HCT116 (cell line): ENCODE measurements around the gene KAT6B. TPM values are rescaled to one million over a fixed set of nuclear protein-coding genes. Genes with fewer than 3 reads are reported as not detected.

Experiments used
- ATAC-seq: fragments of 200-7000 bp; cut with Tn5 transposase; 2 replicates; pipeline ENCODE4 v1.9.1; 2020; ENCODE audit warnings: mild to moderate bottlenecking, moderate library complexity
- BruUV-seq: library from RNA; stranded (reverse); fragments of 400-500 nt; replicated peaks from 2 replicates; lab custom pipeline; 2021; lab: Mats Ljungman, UMichigan
- CTCF ChIA-PET: fragments of 300-600 bp; sonication (Branson Sonifier 250); formaldehyde crosslinking; loops from one replicate; lab custom pipeline; 2021; ENCODE audit warnings: antibody characterized with exemption; lab: Charles Lee
- POLR2A ChIA-PET: fragments of 300-600, 350-600 bp; sonication (Branson Sonifier 250); formaldehyde crosslinking; loops from one replicate; lab custom pipeline; 2021; ENCODE audit warnings: antibody characterized with exemption; lab: Charles Lee
- RAD21 ChIA-PET, 2 experiments: fragments of 300-600 bp; sonication (Branson Sonifier 250); formaldehyde crosslinking; loops; one replicate each; lab custom pipeline; 2023; ENCODE audit warnings: low total read pairs in 2 of 2; ENCODE audit not compliant: uncharacterized antibody in 2 of 2, unreplicated experiment in 2 of 2, low non-redundant PET in 1 of 2; lab: Charles Lee
- DNase-seq: peaks from one replicate; pipeline ENCODE4 v3.0.0-alpha.2; 2010; ENCODE audit warnings: low read depth, low spot score
- H2AFZ ChIP-seq: fragments of 200-600 bp; shearing (Covaris generic), sonication (generic); 2 replicates; pipeline ENCODE4 v1.6.1; 2017; ENCODE audit warnings: low read depth, mixed run types, mixed read lengths, antibody characterized with exemption, low read length; ENCODE audit not compliant: poor library complexity, severe bottlenecking
- H3K27ac ChIP-seq: 2 replicates; pipeline ENCODE4 v1.5.1; 2012; ENCODE audit warnings: low read depth, low read length
- H3K27me3 ChIP-seq: fragments of 200-600 bp; sonication (generic); 2 replicates; pipeline ENCODE4 v1.6.1; 2016; ENCODE audit warnings: mixed run types, low read length, mixed read lengths; ENCODE audit not compliant: insufficient read depth
- H3K36me3 ChIP-seq, 2 experiments: fragments of 200-500 bp in 1 of 2; fragments of 200-600 bp in 1 of 2; sonication (Bioruptor generic) in 1 of 2; sonication (generic) in 1 of 2; 2 replicates each; pipeline versions ENCODE4 v1.5.1 to v1.6.1; 2014 to 2016; ENCODE audit warnings: low read length in 2 of 2, inconsistent platforms in 1 of 2, mixed read lengths in 1 of 2, mixed run types in 1 of 2; ENCODE audit not compliant: insufficient read depth in 2 of 2, control insufficient read depth in 1 of 2
- H3K4me1 ChIP-seq, 2 experiments: fragments of 200-600 bp in 1 of 2; sonication (generic) in 1 of 2; 2 replicates each; pipeline versions ENCODE4 v1.5.1 to v1.6.1; 2012 to 2017; ENCODE audit warnings: low read length in 2 of 2, inconsistent platforms in 1 of 2, mild to moderate bottlenecking in 1 of 2, mixed read lengths in 1 of 2, mixed run types in 1 of 2, moderate library complexity in 1 of 2; ENCODE audit not compliant: insufficient read depth in 2 of 2, control insufficient read depth in 1 of 2
- H3K4me2 ChIP-seq: fragments of 200-600 bp; sonication (generic); 2 replicates; pipeline ENCODE4 v1.6.1; 2017; ENCODE audit warnings: mixed run types, low read length, mixed read lengths
- H3K4me3 ChIP-seq, 2 experiments: fragments of 200-600 bp in 1 of 2; sonication (generic) in 1 of 2; replicated peaks in 1 of 2; 2 replicates each; pipeline ENCODE4 v1.5.1; 2011 to 2016; ENCODE audit warnings: low read length in 2 of 2, control low read depth in 1 of 2, low read depth in 1 of 2, mild to moderate bottlenecking in 1 of 2, mixed read lengths in 1 of 2, mixed run types in 1 of 2
- H3K79me2 ChIP-seq: fragments of 200-600 bp; sonication (generic); 2 replicates; pipeline ENCODE4 v1.6.1; 2017; ENCODE audit warnings: mild to moderate bottlenecking, mixed run types, low read length, moderate library complexity, mixed read lengths; ENCODE audit not compliant: insufficient read depth
- H3K9ac ChIP-seq: fragments of 200-600 bp; sonication (generic); 2 replicates; pipeline ENCODE4 v1.6.1; 2016; ENCODE audit warnings: low read length, mixed read lengths
- H3K9me2 ChIP-seq: fragments of 200-600 bp; sonication (generic), shearing (Covaris generic); 2 replicates; pipeline ENCODE4 v1.6.1; 2017; ENCODE audit warnings: mixed run types, mild to moderate bottlenecking, moderate library complexity; ENCODE audit not compliant: insufficient read depth
- H3K9me3 ChIP-seq, 2 experiments: fragments of 200-500 bp in 1 of 2; fragments of 200-600 bp in 1 of 2; sonication (Bioruptor generic) in 1 of 2; sonication (generic) in 1 of 2; 2 replicates each; pipeline ENCODE4 v1.6.1; 2014 to 2017; ENCODE audit warnings: low read length in 2 of 2, mixed read lengths in 2 of 2, inconsistent platforms in 1 of 2, low read depth in 1 of 2, mild to moderate bottlenecking in 1 of 2, mixed run types in 1 of 2, moderate library complexity in 1 of 2; ENCODE audit not compliant: control insufficient read depth in 1 of 2, insufficient read depth in 1 of 2
- H4K20me1 ChIP-seq: fragments of 200-600 bp; sonication (generic), shearing (Covaris generic); 2 replicates; pipeline ENCODE4 v1.6.1; 2017; ENCODE audit warnings: mixed run types, mild to moderate bottlenecking, moderate library complexity; ENCODE audit not compliant: insufficient read depth
- ATF3 ChIP-seq: IDR thresholded peaks from 2 replicates; pipeline ENCODE4 v1.6.1; 2012
- CBX3 ChIP-seq: IDR thresholded peaks from 2 replicates; pipeline ENCODE4 v1.6.1; 2012; ENCODE audit warnings: low read depth
- EGR1 ChIP-seq: IDR thresholded peaks from 2 replicates; pipeline ENCODE4 v1.6.1; 2012; ENCODE audit warnings: low read depth
- EZH2phosphoT487 ChIP-seq: fragments of 200-600 bp; IDR thresholded peaks from 2 replicates; pipeline ENCODE4 v1.6.1; 2018; ENCODE audit warnings: antibody characterized with exemption, borderline replicate concordance
- POLR2A ChIP-seq: IDR thresholded peaks from 2 replicates; pipeline ENCODE4 v1.7.0; 2011; ENCODE audit warnings: borderline replicate concordance; ENCODE audit not compliant: insufficient read depth, insufficient read length; ENCODE audit errors: extremely low read depth
- RAD21 ChIP-seq: IDR thresholded peaks from 2 replicates; pipeline ENCODE4 v1.6.1; 2012; ENCODE audit warnings: low read depth, mild to moderate bottlenecking
- SP1 ChIP-seq: IDR thresholded peaks from 2 replicates; pipeline ENCODE4 v1.6.1; 2012; ENCODE audit warnings: low read depth
- SRF ChIP-seq: IDR thresholded peaks from 2 replicates; pipeline ENCODE4 v1.6.1; 2012; ENCODE audit warnings: low read depth
- TCF7L2 ChIP-seq: IDR thresholded peaks from 2 replicates; pipeline ENCODE4 v1.7.0; 2011; ENCODE audit warnings: borderline replicate concordance, inconsistent platforms; ENCODE audit not compliant: insufficient read depth, insufficient read length; ENCODE audit errors: extremely low read depth
- intact Hi-C: fragments of 100-400 bp; cut with micrococcal nuclease; formaldehyde crosslinking; loops from 2 replicates; pipeline ENCODE4 v1.10.0; 2022
- total RNA-seq: library from RNA; stranded (reverse); gene quantifications from one replicate; pipeline ENCODE4 v1.2.1, GENCODE V29; 2021; ENCODE audit not compliant: unreplicated experiment

KAT6B gene
- total RNA-seq, 1 experiment from 2014 or later, result 17.8 TPM

GRCh38 chr10:75067272-75067671 lies 240.9 kb downstream of the KAT6B start:
- ChIA-PET CTCF (no interaction called here), POLR2A (interaction anchor here (1.3 kb wide), 1 partner anchor 42 kb away, joined by 3 read pairs; a partner anchor contains a TSS), RAD21 (no interaction called here)
- TF ChIP-seq SP1 (no peak), EZH2phosphoT487 (no peak), EGR1 (no peak), RAD21 (no peak), CBX3 (no peak), TCF7L2 (no peak), POLR2A (no peak)
- no peaks in the 10 kb centered on the region for H3K9me2 ChIP-seq
- H3K36me3 ChIP-seq, result no peaks in the 10 kb centered on the region
- no peak overlapping the region for H3K27ac ChIP-seq
- no peaks in the 10 kb centered on the region for H3K4me1 ChIP-seq
- H3K4me2 ChIP-seq, result no peak overlapping the region
- no peaks in the 10 kb centered on the region for H3K27me3 ChIP-seq
- ATAC-seq, result no peak
- H3K4me3 ChIP-seq, result no peak overlapping the region
- no peaks in the 10 kb centered on the region for H4K20me1 ChIP-seq
- H3K9me3 ChIP-seq, result no peaks in the 10 kb centered on the region
- no TSS peak for BruUV-seq
- H2AFZ ChIP-seq, result no peak overlapping the region
- intact Hi-C loops, result no loop called here
- H3K79me2 ChIP-seq, result no peaks in the 10 kb centered on the region
- H3K9ac ChIP-seq, result no peak overlapping the region
- DNase-seq, result no peak

- TF ChIP-seq ATF3 (no peak), SRF (no peak), POLR2A (no peak)
- Histone ChIP-seq H3K9ac (no peak overlapping the region), H3K9me3 (no peaks in the 10 kb centered on the region), H3K9me2 (no peaks in the 10 kb centered on the region), H3K27me3 (no peaks in the 10 kb centered on the region), H2AFZ (no peak overlapping the region), H3K27ac (no peak overlapping the region), H4K20me1 (no peaks in the 10 kb centered on the region), H3K4me1 (no peaks in the 10 kb centered on the region), H3K36me3 (no peaks in the 10 kb centered on the region), H3K79me2 (no peaks in the 10 kb centered on the region), H3K4me3 (no peak overlapping the region), H3K4me2 (no peak overlapping the region)
- intact Hi-C loops, result no loop called here
- BruUV-seq, result no TSS peak
- CTCF ChIA-PET, result no interaction called here
- no peak for ATAC-seq
- DNase-seq, result no peak
- POLR2A ChIA-PET, result interaction anchor here (1.3 kb wide), 1 partner anchor 41 kb away, joined by 3 read pairs; a partner anchor contains a TSS
- RAD21 ChIA-PET, result no interaction called here
Measured at GRCh38 chr10:75068523-75068922, 242.1 kb downstream of the KAT6B start.
